Liver (tissue), 9 donors: ENCODE data around the gene CAP1. TPM values are rescaled to one million over a fixed set of nuclear protein-coding genes. Genes with fewer than 3 reads are reported as not detected.

Source experiments
- DNase-seq: peaks from one replicate; pipeline ENCODE4 v3.0.0-alpha.2; 2017; ENCODE audit warnings: low spot score
- H3K27ac ChIP-seq, 2 donors: one replicate each; pipeline ENCODE4 v1.7.0; 2013; ENCODE audit warnings: inconsistent platforms in 2 of 2, low read length in 2 of 2, control low read depth in 1 of 2, low read depth in 1 of 2, mild to moderate bottlenecking in 1 of 2
- H3K27me3 ChIP-seq, 4 donors: one replicate each; pipeline versions ENCODE4 v1.6.1 to v1.7.0; 2013; ENCODE audit warnings: low read length in 3 of 4, inconsistent platforms in 1 of 4, mild to moderate bottlenecking in 1 of 4, moderate library complexity in 1 of 4; ENCODE audit not compliant: control insufficient read depth in 4 of 4, insufficient read depth in 4 of 4
- H3K36me3 ChIP-seq, 4 donors: one replicate each; pipeline versions ENCODE4 v1.6.1 to v1.7.0; 2013; ENCODE audit warnings: low read length in 3 of 4, mild to moderate bottlenecking in 3 of 4, low read depth in 1 of 4, moderate library complexity in 1 of 4; ENCODE audit not compliant: control insufficient read depth in 4 of 4, insufficient read depth in 3 of 4
- H3K4me1 ChIP-seq, 4 donors: one replicate each; pipeline versions ENCODE4 v1.6.1 to v1.7.0; 2013; ENCODE audit warnings: low read length in 3 of 4, mild to moderate bottlenecking in 3 of 4, moderate library complexity in 1 of 4; ENCODE audit not compliant: control insufficient read depth in 4 of 4, insufficient read depth in 4 of 4
- H3K4me3 ChIP-seq, 3 donors: one replicate each; pipeline versions ENCODE4 v1.6.1 to v1.7.0; 2013; ENCODE audit warnings: low read length in 3 of 3, control low read depth in 1 of 3, low read depth in 1 of 3, mild to moderate bottlenecking in 1 of 3
- H3K9ac ChIP-seq, 2 donors: one replicate each; pipeline ENCODE4 v1.7.0; 2013; ENCODE audit warnings: low read length in 2 of 2, mild to moderate bottlenecking in 2 of 2, moderate library complexity in 2 of 2, control low read depth in 1 of 2, low read depth in 1 of 2
- H3K9me3 ChIP-seq, 4 donors: one replicate each; pipeline versions ENCODE4 v1.6.1 to v1.7.0; 2013; ENCODE audit warnings: low read length in 3 of 4; ENCODE audit not compliant: control insufficient read depth in 4 of 4
- ATF3 ChIP-seq: IDR thresholded peaks from 2 replicates; pipeline ENCODE4 v1.6.1; 2016; ENCODE audit warnings: antibody characterized with exemption
- CTCF ChIP-seq: fragments of 150-350 bp; IDR thresholded peaks from 2 replicates; pipeline ENCODE4 v1.5.1; 2017; ENCODE audit warnings: improper control_type of control experiment, low read depth, low read length; ENCODE audit not compliant: missing input control
- EGR1 ChIP-seq, 2 donors: IDR thresholded peaks; 2 replicates each; pipeline ENCODE4 v1.6.1; 2016 to 2018; ENCODE audit warnings: antibody characterized with exemption in 2 of 2, low read depth in 2 of 2
- FOXA1 ChIP-seq: IDR thresholded peaks from 2 replicates; pipeline ENCODE4 v1.6.1; 2016; ENCODE audit warnings: antibody characterized with exemption
- FOXA2 ChIP-seq: IDR thresholded peaks from 2 replicates; pipeline ENCODE4 v1.6.1; 2016; ENCODE audit warnings: antibody characterized with exemption
- GABPA ChIP-seq, 2 donors: IDR thresholded peaks in 1 of 2; conservative IDR thresholded peaks in 1 of 2; 2 replicates each; pipeline ENCODE4 v1.6.1; 2016; ENCODE audit warnings: antibody characterized with exemption in 2 of 2, mild to moderate bottlenecking in 1 of 2, moderate library complexity in 1 of 2
- HNF4A ChIP-seq, 2 donors: conservative IDR thresholded peaks; 2 replicates each; pipeline ENCODE4 v1.6.1; 2016; ENCODE audit warnings: antibody characterized with exemption in 2 of 2, mild to moderate bottlenecking in 2 of 2
- HNF4G ChIP-seq: IDR thresholded peaks from 2 replicates; pipeline ENCODE4 v1.6.1; 2016; ENCODE audit warnings: antibody characterized with exemption
- JUND ChIP-seq, 2 donors: IDR thresholded peaks; 2 replicates each; pipeline ENCODE4 v1.6.1; 2016; ENCODE audit warnings: antibody characterized with exemption in 2 of 2
- MAX ChIP-seq: IDR thresholded peaks from 2 replicates; pipeline ENCODE4 v1.6.1; 2016; ENCODE audit warnings: antibody characterized with exemption
- NR2F2 ChIP-seq: IDR thresholded peaks from 2 replicates; pipeline ENCODE4 v1.6.1; 2016; ENCODE audit warnings: antibody characterized with exemption
- RAD21 ChIP-seq, 2 donors: IDR thresholded peaks; 2 replicates each; pipeline ENCODE4 v1.6.1; 2016; ENCODE audit warnings: antibody characterized with exemption in 2 of 2, mild to moderate bottlenecking in 2 of 2
- REST ChIP-seq: IDR thresholded peaks from 2 replicates; pipeline ENCODE4 v1.6.1; 2016; ENCODE audit warnings: antibody characterized with exemption, mild to moderate bottlenecking
- RXRA ChIP-seq, 2 donors: IDR thresholded peaks; 2 replicates each; pipeline ENCODE4 v1.6.1; 2017 to 2018; ENCODE audit warnings: antibody characterized with exemption in 2 of 2, mild to moderate bottlenecking in 1 of 2
- SP1 ChIP-seq: IDR thresholded peaks from 2 replicates; pipeline ENCODE4 v1.6.1; 2018; ENCODE audit warnings: antibody characterized with exemption, mild to moderate bottlenecking
- TAF1 ChIP-seq: conservative IDR thresholded peaks from 2 replicates; pipeline ENCODE4 v1.6.1; 2016; ENCODE audit warnings: antibody characterized with exemption, mild to moderate bottlenecking
- YY1 ChIP-seq: IDR thresholded peaks from 2 replicates; pipeline ENCODE4 v1.6.1; 2016; ENCODE audit warnings: antibody characterized with exemption, mild to moderate bottlenecking
- ZBTB33 ChIP-seq: IDR thresholded peaks from 2 replicates; pipeline ENCODE4 v1.6.1; 2016; ENCODE audit warnings: antibody characterized with exemption
- WGBS: extraction: QIAGEN DNeasy Blood & Tissue Kit; methylation state at CpG from one replicate; pipeline ENCODE4 v1.1.7; 2013; 5-methylcytosine and 5-hydroxymethylcytosine counted together
- polyA plus RNA-seq, 2 donors: library from polyadenylated mRNA; stranded (reverse) in 1 of 2; unstranded in 1 of 2; fragments of 200-250 nt in 1 of 2; fragments of >200 nt in 1 of 2; fragmentation: Nextera tagmentation in 1 of 2; extraction: Ambion mirVana in 1 of 2; gene quantifications; one replicate each; pipeline versions ENCODE4 v1.2.1 to v1.2.3, GENCODE V29; 2013 to 2015
- total RNA-seq, 2 donors: library from RNA; depleted of rRNA; stranded (reverse); fragments of >200 nt; gene quantifications; one replicate each; pipeline ENCODE4 v1.2.3, GENCODE V29; 2014
- donor health status: healthy.
- donor health status: healthy.
- donor health status: healthy.
- donor health status: healthy.
- donor health status: healthy.

CAP1 gene
- total and polyA plus RNA-seq, 4 donors = 75.5 to 105 (median 84.6) TPM

GRCh38 chr1:40045182-40045581 lies 4.7 kb downstream of the CAP1 start:
- WGBS = 94% methylated on average over 4 of the region's 4 CpGs

More at GRCh38 chr1:40045182-40045581, 4.7 kb downstream of the CAP1 start:
- H3K4me3 ChIP-seq = no peak overlapping the region
- H3K4me1 ChIP-seq = peaks cover 0 to 22% (median 18%) of the 10 kb centered on the region in 4 donors
- DNase-seq = no peak
- TF ChIP-seq RXRA (IDR thresholded peaks at IDR 0.05) (no peak), RAD21 (IDR thresholded peaks at IDR 0.05) (no peak), NR2F2 (no peak), ZBTB33 (no peak), GABPA (IDR thresholded peaks at IDR 0.05 in 1 of 2, conservative IDR thresholded peaks at IDR 0.05 in 1 of 2) (no peak), ATF3 (no peak), TAF1 (no peak), FOXA1 (no peak), FOXA2 (no peak), HNF4G (no peak), EGR1 (IDR thresholded peaks at IDR 0.05; ENCODE audit: low read depth in 2 of 2) (no peak), JUND (IDR thresholded peaks at IDR 0.05) (no peak), REST (no peak), HNF4A (conservative IDR thresholded peaks at IDR 0.05) (no peak), YY1 (no peak), CTCF (no peak), MAX (no peak), SP1 (no peak)
- H3K27ac ChIP-seq = no peak overlapping the region
- no peaks in the 10 kb centered on the region for H3K9me3 ChIP-seq
- no peaks in the 10 kb centered on the region for H3K27me3 ChIP-seq
- H3K36me3 ChIP-seq = peaks cover 0 to 4% (median 1%) of the 10 kb centered on the region in 4 donors
- H3K9ac ChIP-seq = no peak overlapping the region
